ENCODE measurements around the gene CPNE9. TPM values are rescaled to one million over a fixed set of nuclear protein-coding genes. Genes with fewer than 3 reads are reported as not detected.

Gene CPNE9
- total and polyA plus RNA-seq, 2 of the 8 experiments (the other 6 are each of a cell fraction or from before 2014, with no cell fraction given): 4.8 to 6.0 TPM

DNA sequence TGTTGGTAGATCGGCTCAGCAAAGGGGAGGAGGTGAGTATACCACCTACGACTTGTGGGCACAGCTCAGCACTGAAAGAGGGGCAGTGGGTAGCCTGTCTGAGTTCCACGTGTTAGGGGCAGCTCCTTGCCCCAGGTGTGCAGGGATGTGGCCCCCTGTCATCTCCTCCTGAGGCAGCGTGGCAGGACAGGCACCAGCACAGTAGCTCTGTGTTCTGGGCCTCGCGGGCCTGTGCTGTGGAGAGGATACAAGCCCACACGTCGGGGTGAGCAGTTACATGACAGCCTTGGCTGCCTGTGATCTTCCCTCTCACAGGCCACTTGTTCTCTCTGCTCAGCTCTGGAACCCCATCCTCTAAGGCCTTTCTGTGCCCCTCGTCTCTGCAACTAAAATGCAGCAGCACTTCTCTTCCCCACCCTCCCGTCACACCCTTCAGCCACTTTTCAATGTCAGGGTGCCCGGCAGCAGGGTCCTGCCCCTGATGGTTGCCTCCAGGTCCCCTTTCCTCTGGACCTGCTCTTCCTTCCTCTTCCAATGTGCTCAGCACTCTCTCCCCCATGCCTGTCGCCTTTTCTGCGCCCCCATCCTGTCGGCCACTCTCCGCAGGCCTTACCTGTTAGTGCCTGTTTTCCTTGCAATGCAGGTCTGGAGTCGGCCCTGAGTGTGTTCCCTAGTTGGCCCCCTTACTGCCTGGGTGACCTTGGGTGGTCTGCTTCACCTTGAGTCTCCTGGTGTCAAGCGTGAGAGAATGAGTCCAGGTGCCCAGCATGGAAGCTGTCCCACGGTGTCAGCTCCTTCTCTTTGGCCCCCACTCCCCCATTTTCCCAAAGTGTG, 18.2 kb upstream of the CPNE9 start:
- Histone ChIP-seq H3K36me3 (ENCODE audit: control insufficient read depth in 2 of 4, insufficient read depth in 4 of 4, low read length in 3 of 4) (peaks cover 10 to 54% (median 24%) of the 10 kb centered on the region in 4 experiments; a peak in 7 of 8 replicates), H4K20me1 (replicated peaks in 1 of 2; ENCODE audit: control insufficient read depth in 1 of 2, insufficient read depth in 2 of 2, low read length in 2 of 2) (peaks cover 1 to 2% of the 10 kb centered on the region in 2 experiments)
- TF ChIP-seq PHF8 (conservative IDR thresholded peaks at IDR 0.05; ENCODE audit: low read depth, low read length): no peak

More for the DNA sequence above, 18.2 kb upstream of the CPNE9 start:
- Histone ChIP-seq H3K79me1 (ENCODE audit: low read depth, low read length) (no peaks in the 10 kb centered on the region), H3K79me2 (ENCODE audit: control insufficient read depth in 1 of 2, insufficient read depth in 2 of 2, low read length in 2 of 2) (no peaks in the 10 kb centered on the region), H4K91ac (replicated peaks; ENCODE audit: insufficient read length, low read length) (no peak overlapping the region), H3K14ac (ENCODE audit: insufficient read length) (no peak overlapping the region), H2BK5ac (ENCODE audit: low read depth, low read length) (no peak overlapping the region), H3K4me3 (ENCODE audit: extremely low read depth in 1 of 4, insufficient read depth in 2 of 4, low read depth in 3 of 4, low read length in 4 of 4) (no peak overlapping the region), H2BK12ac (ENCODE audit: low read depth, low read length) (no peak overlapping the region), H4K8ac (ENCODE audit: extremely low read depth, insufficient read depth, low read length) (no peak overlapping the region), H3K23ac (ENCODE audit: insufficient read length) (no peak overlapping the region), H3K9ac (replicated peaks in 1 of 4; ENCODE audit: extremely low read depth in 1 of 4, low read depth in 3 of 4, low read length in 3 of 4) (no peak overlapping the region), H3K4ac (replicated peaks; ENCODE audit: insufficient read length, low read depth, low read length) (no peak overlapping the region), H4K5ac (ENCODE audit: insufficient read length, low read depth, low read length) (no peak overlapping the region), H3K4me1 (replicated peaks in 1 of 4; ENCODE audit: control insufficient read depth in 3 of 4, insufficient read depth in 4 of 4, low read length in 3 of 4) (no peaks in the 10 kb centered on the region), H3K56ac (replicated peaks; ENCODE audit: insufficient read length, low read depth, low read length) (no peak overlapping the region), H3K27me3 (replicated peaks in 1 of 4; ENCODE audit: control insufficient read depth in 3 of 4, extremely low read depth in 1 of 4, insufficient read depth in 3 of 4, low read length in 3 of 4) (no peaks in the 10 kb centered on the region), H3K4me2 (ENCODE audit: insufficient read depth in 1 of 2, low read depth in 2 of 2, low read length in 2 of 2) (no peak overlapping the region), H2BK120ac (replicated peaks; ENCODE audit: low read depth, low read length) (no peak overlapping the region), H2AK5ac (ENCODE audit: low read depth, low read length) (no peak overlapping the region), H3K18ac (ENCODE audit: extremely low read depth, low read length) (no peak overlapping the region), H3K9me3 (ENCODE audit: insufficient read depth in 2 of 2, low read depth in 1 of 2, low read length in 1 of 2) (no peaks in the 10 kb centered on the region), H2AFZ (ENCODE audit: low read length) (no peak overlapping the region), H2BK20ac (ENCODE audit: low read length) (no peak overlapping the region), H2BK15ac (ENCODE audit: low read length) (no peak overlapping the region), H3K27ac (ENCODE audit: low read depth, low read length) (no peak overlapping the region), H3K23me2 (ENCODE audit: low read depth, low read length) (no peaks in the 10 kb centered on the region)
- 89% methylated on average over 18 of the region's 18 CpGs; no CpG with 5 or more reads in 1 of the 2 experiments for WGBS, 2 experiments (ENCODE audit: extremely low coverage in 1 of 2, insufficient coverage in 1 of 2, insufficient read length in 1 of 2, insufficient replicate concordance in 2 of 2, low coverage in 1 of 2, low lambda C conversion rate in 2 of 2, missing lambda C conversion rate in 1 of 2)
- ChIA-PET POLR2A (ENCODE audit: partially characterized antibody) (no interaction called here), CTCF (ENCODE audit: partially characterized antibody) (interaction anchor here (1.1 to 1.5 kb wide), 5 partner anchors 8 to 183 kb away, joined by 3 to 9 read pairs (median 4); no protein-coding TSS in a partner anchor)
- DNase-seq (ENCODE audit: low read depth in 1 of 2, low spot score in 2 of 2): no peak
- FAIRE-seq: no peak
